Stimulated activated naive B cell treated with anti-CD40 and anti-IgM and Interleukin-4, amounts not matched to agents 10 μg/mL and 1 μg/mL and 100 μg/mL, for 72 hours (primary cell): ENCODE results near the gene YY1.
"Not testable (repeated sequence)": the region's sequence is repeated elsewhere in the genome, so short reads cannot be mapped to it uniquely, and the experiment has no call there.

Source experiments
- ATAC-seq, 2 donors: fragments of 150-1000 bp; cut with Tn5 transposase; replicated peaks; 2 replicates each; pipeline ENCODE4 v1.10.0; 2021; ENCODE audit warnings: moderate library complexity in 1 of 2
- DNase-seq: peaks from one replicate; pipeline ENCODE4 v3.0.0; 2021
- H3K27ac Mint-ChIP-seq: one replicate; pipeline ENCODE4 v1.8.0; 2022; ENCODE audit warnings: mild to moderate bottlenecking, mixed read lengths
- H3K27me3 Mint-ChIP-seq, 2 donors: one replicate each; pipeline ENCODE4 v1.8.0; 2022; ENCODE audit warnings: mixed read lengths in 2 of 2
- H3K36me3 Mint-ChIP-seq, 2 donors: one replicate each; pipeline ENCODE4 v1.8.0; 2022; ENCODE audit warnings: mixed read lengths in 2 of 2, mild to moderate bottlenecking in 1 of 2
- H3K4me1 Mint-ChIP-seq, 2 donors: one replicate each; pipeline ENCODE4 v1.8.0; 2022; ENCODE audit warnings: mixed read lengths in 2 of 2, mild to moderate bottlenecking in 1 of 2
- H3K4me3 Mint-ChIP-seq, 2 donors: one replicate each; pipeline ENCODE4 v1.8.0; 2022; ENCODE audit warnings: mild to moderate bottlenecking in 2 of 2, mixed read lengths in 2 of 2, moderate library complexity in 1 of 2
- H3K9me3 Mint-ChIP-seq, 2 donors: one replicate each; pipeline ENCODE4 v1.8.0; 2022; ENCODE audit warnings: mixed read lengths in 2 of 2, mild to moderate bottlenecking in 1 of 2

The YY1 gene

GRCh38 chr14:100289916-100290606 lies 51.1 kb downstream of the YY1 start:
- H3K27me3 Mint-ChIP-seq, result no peaks in the 10 kb centered on the region
- peaks cover 22 to 40% of the 10 kb centered on the region in 2 donors for H3K4me1 Mint-ChIP-seq
- peak overlapping the region; percentile 42 for H3K27ac Mint-ChIP-seq
- no peaks in the 10 kb centered on the region for H3K9me3 Mint-ChIP-seq
- ATAC-seq (no peak), DNase-seq (no peak)
- H3K36me3 Mint-ChIP-seq, result peaks cover 2 to 4% of the 10 kb centered on the region in 2 donors
- H3K4me3 Mint-ChIP-seq, result peak overlapping the region in 1 of 2 donors; percentile 32

GRCh38 chr14:100290607-100291304 lies 51.8 kb downstream of the YY1 start:
- no peak overlapping the region for H3K4me3 Mint-ChIP-seq
- H3K4me1 Mint-ChIP-seq, result peaks cover 24 to 43% of the 10 kb centered on the region in 2 donors
- DNase-seq (no peak), ATAC-seq (no peak)
- H3K36me3 Mint-ChIP-seq, result peaks cover 2 to 4% of the 10 kb centered on the region in 2 donors
- peak overlapping the region; percentile 42 for H3K27ac Mint-ChIP-seq
- no peaks in the 10 kb centered on the region for H3K9me3 Mint-ChIP-seq
- H3K27me3 Mint-ChIP-seq, result no peaks in the 10 kb centered on the region

- H3K4me1 Mint-ChIP-seq, result peaks cover 26 to 45% of the 10 kb centered on the region in 2 donors
- H3K9me3 Mint-ChIP-seq, result no peaks in the 10 kb centered on the region
- H3K4me3 Mint-ChIP-seq, result no peak overlapping the region
- DNase-seq (no peak), ATAC-seq (no peak)
- no peaks in the 10 kb centered on the region for H3K27me3 Mint-ChIP-seq
- peaks cover 2 to 4% of the 10 kb centered on the region in 2 donors for H3K36me3 Mint-ChIP-seq
- H3K27ac Mint-ChIP-seq, result no peak overlapping the region
These were observed 52.5 kb downstream of the YY1 start for GRCh38 chr14:100291305-100292075.

GRCh38 chr14:100292301-100292775 lies 53.4 kb downstream of the YY1 start:
- ATAC-seq (no peak), DNase-seq (no peak)
- H3K4me3 Mint-ChIP-seq, result no peak overlapping the region
- peaks cover 2 to 4% of the 10 kb centered on the region in 2 donors for H3K36me3 Mint-ChIP-seq
- no peaks in the 10 kb centered on the region for H3K27me3 Mint-ChIP-seq
- no peak overlapping the region for H3K27ac Mint-ChIP-seq
- H3K9me3 Mint-ChIP-seq, result no peaks in the 10 kb centered on the region
- H3K4me1 Mint-ChIP-seq, result peaks cover 34 to 53% of the 10 kb centered on the region in 2 donors

GRCh38 chr14:100292776-100293461 lies 54.0 kb downstream of the YY1 start:
- no peak overlapping the region for H3K27ac Mint-ChIP-seq
- H3K36me3 Mint-ChIP-seq, result peaks cover 2 to 5% of the 10 kb centered on the region in 2 donors
- no peaks in the 10 kb centered on the region for H3K9me3 Mint-ChIP-seq
- H3K27me3 Mint-ChIP-seq, result no peaks in the 10 kb centered on the region
- peaks cover 40 to 59% of the 10 kb centered on the region in 2 donors for H3K4me1 Mint-ChIP-seq
- no peak overlapping the region for H3K4me3 Mint-ChIP-seq
- DNase-seq (no peak), ATAC-seq (no peak)

- Mint-ChIP-seq H3K4me1 (peaks cover 47 to 66% of the 10 kb centered on the region in 2 donors), H3K4me3 (no peak overlapping the region), H3K36me3 (peaks cover 2 to 7% of the 10 kb centered on the region in 2 donors), H3K27ac (peak overlapping the region; percentile 82), H3K27me3 (no peaks in the 10 kb centered on the region), H3K9me3 (no peaks in the 10 kb centered on the region)
- DNase-seq (no peak), ATAC-seq (no peak)
These were observed 54.7 kb downstream of the YY1 start for GRCh38 chr14:100293497-100294212.

GRCh38 chr14:100294213-100294962 lies 55.4 kb downstream of the YY1 start:
- no peaks in the 10 kb centered on the region for H3K9me3 Mint-ChIP-seq
- H3K27me3 Mint-ChIP-seq, result no peaks in the 10 kb centered on the region
- H3K4me3 Mint-ChIP-seq, result no peak overlapping the region
- ATAC-seq (peak; percentile 77 to 79), DNase-seq (peak; percentile 64)
- peak overlapping the region; percentile 82 for H3K27ac Mint-ChIP-seq
- peaks cover 2 to 12% of the 10 kb centered on the region in 2 donors for H3K36me3 Mint-ChIP-seq
- peaks cover 53 to 74% of the 10 kb centered on the region in 2 donors for H3K4me1 Mint-ChIP-seq

GRCh38 chr14:100294963-100295330 lies 56.0 kb downstream of the YY1 start:
- H3K9me3 Mint-ChIP-seq, result no peaks in the 10 kb centered on the region
- H3K27me3 Mint-ChIP-seq, result no peaks in the 10 kb centered on the region
- H3K4me1 Mint-ChIP-seq, result peaks cover 54 to 75% of the 10 kb centered on the region in 2 donors
- no peak for DNase-seq
- no peak for ATAC-seq
- H3K27ac Mint-ChIP-seq, result peak overlapping the region; percentile 82
- peaks cover 2 to 13% of the 10 kb centered on the region in 2 donors for H3K36me3 Mint-ChIP-seq
- no peak overlapping the region for H3K4me3 Mint-ChIP-seq

- H3K9me3 Mint-ChIP-seq, result no peaks in the 10 kb centered on the region
- no peak overlapping the region for H3K27ac Mint-ChIP-seq
- DNase-seq (no peak), ATAC-seq (no peak)
- H3K4me3 Mint-ChIP-seq, result no peak overlapping the region
- H3K36me3 Mint-ChIP-seq, result peaks cover 2 to 13% of the 10 kb centered on the region in 2 donors
- peaks cover 51 to 69% of the 10 kb centered on the region in 2 donors for H3K4me1 Mint-ChIP-seq
- no peaks in the 10 kb centered on the region for H3K27me3 Mint-ChIP-seq
These were observed 56.6 kb downstream of the YY1 start for GRCh38 chr14:100295376-100296105.

- H3K4me3 Mint-ChIP-seq, result peak overlapping the region in 1 of 2 donors; percentile 17
- no peak for DNase-seq
- peak overlapping the region; percentile 31 for H3K27ac Mint-ChIP-seq
- H3K9me3 Mint-ChIP-seq, result no peaks in the 10 kb centered on the region
- peaks cover 49 to 64% of the 10 kb centered on the region in 2 donors for H3K4me1 Mint-ChIP-seq
- peaks cover 2 to 13% of the 10 kb centered on the region in 2 donors for H3K36me3 Mint-ChIP-seq
- ATAC-seq, result no peak
- no peaks in the 10 kb centered on the region for H3K27me3 Mint-ChIP-seq
These were observed 57.2 kb downstream of the YY1 start for GRCh38 chr14:100296106-100296651.

GRCh38 chr14:100296729-100297128 lies 57.8 kb downstream of the YY1 start:
- H3K9me3 Mint-ChIP-seq, DNase-seq, H3K27me3 Mint-ChIP-seq: not testable (repeated sequence)
- Mint-ChIP-seq H3K4me1 (peaks cover 49 to 64% of the 10 kb centered on the region in 2 donors), H3K27ac (peak overlapping the region; percentile 91), H3K4me3 (peak overlapping the region; percentile 46 to 61), H3K36me3 (peaks cover 2 to 13% of the 10 kb centered on the region in 2 donors)
- peak in 1 of 2 donors; percentile 2 for ATAC-seq
